Anterior cingulate cortex (tissue), 58 donors: ENCODE results near the gene SCOC.
A peak's percentile ranks its signal among the peaks of the same experiment; 100 is the strongest.

Experiments
- DNase-seq, 58 donors: peaks; one replicate each; lab custom pipeline; 2025; lab: John Stamatoyannopoulos, UW

Gene SCOC

GRCh38 chr4:140373328-140374129 is at the start of gene SCOC:
TSS of gene SCOC (plus strand) at chr4:140373646. CDS start at chr4:140379171, 5,525 bp downstream.
- DNase-seq: peak; percentile 91 to 100 (median 99)

GRCh38 chr4:140326395-140326993 is 47.0 kb upstream of the SCOC start:
- DNase-seq: peak in 16 of 58 donors; percentile 2 to 34 (median 20)

GRCh38 chr4:140330311-140330900 is 43.0 kb upstream of the SCOC start:
- DNase-seq: peak in 1 of 58 donors; percentile 4

- no peak for DNase-seq
These were observed 42.2 kb upstream of the SCOC start for GRCh38 chr4:140331245-140331644.

- no peak for DNase-seq
These were observed 41.6 kb upstream of the SCOC start for GRCh38 chr4:140331876-140332275.

GRCh38 chr4:140332734-140333133 is 40.7 kb upstream of the SCOC start:
- no peak for DNase-seq

GRCh38 chr4:140333523-140333922 is 39.9 kb upstream of the SCOC start:
- DNase-seq: no peak

- DNase-seq: no peak
These were observed 38.4 kb upstream of the SCOC start for GRCh38 chr4:140335076-140335475.

GRCh38 chr4:140336730-140337129 is 36.7 kb upstream of the SCOC start:
- no peak for DNase-seq

- DNase-seq: no peak
These were observed 30.8 kb upstream of the SCOC start for GRCh38 chr4:140342620-140343019.

GRCh38 chr4:140343303-140343702 is 30.1 kb upstream of the SCOC start:
- DNase-seq: no peak

- DNase-seq: peak in 3 of 58 donors; percentile 8 to 22 (median 8)
These were observed 29.3 kb upstream of the SCOC start for GRCh38 chr4:140344101-140344500.

GRCh38 chr4:140344621-140345020 is 28.8 kb upstream of the SCOC start:
- DNase-seq: peak in 44 of 58 donors; percentile 1 to 76 (median 30)

- DNase-seq: peak in 22 of 58 donors; percentile 3 to 54 (median 24)
These were observed 27.3 kb upstream of the SCOC start for GRCh38 chr4:140346136-140346535.

GRCh38 chr4:140349816-140350215 is 23.6 kb upstream of the SCOC start:
- DNase-seq: no peak

GRCh38 chr4:140351093-140352075 is 22.1 kb upstream of the SCOC start:
- peak in 42 of 58 donors; percentile 1 to 62 (median 28) for DNase-seq

- DNase-seq: peak in 2 of 58 donors; percentile 2 to 5
These were observed 19.7 kb upstream of the SCOC start for GRCh38 chr4:140353786-140354185.

GRCh38 chr4:140355288-140355687 is 18.2 kb upstream of the SCOC start:
- no peak for DNase-seq

GRCh38 chr4:140357868-140358267 is 15.6 kb upstream of the SCOC start:
- no peak for DNase-seq

- no peak for DNase-seq
These were observed 15.2 kb upstream of the SCOC start for GRCh38 chr4:140358281-140358680.
